SU-DHL-6 (cell line): ENCODE results near the gene GGT1.
"Not testable (repeated sequence)": the region's sequence is repeated elsewhere in the genome, so short reads cannot be mapped to it uniquely, and the experiment has no call there.

Experiments used
- CTCF ChIP-seq: fragments of 200-600 bp; sonication (generic); IDR thresholded peaks from one replicate; pipeline ENCODE4 v1.5.1; 2017; ENCODE audit warnings: antibody characterized with exemption, mild to moderate bottlenecking, low read length, moderate library complexity; ENCODE audit not compliant: insufficient read depth, poor library complexity, severe bottlenecking
- EZH2phosphoT487 ChIP-seq: fragments of 200-600 bp; sonication (generic), shearing (Covaris generic); conservative IDR thresholded peaks from 2 replicates; pipeline ENCODE4 v1.6.1; 2018; ENCODE audit warnings: mild to moderate bottlenecking, antibody characterized with exemption, low read length, moderate library complexity, mixed read lengths

- not testable (repeated sequence) for TF ChIP-seq CTCF, EZH2phosphoT487
These were observed 46.4 kb downstream of the GGT1 start for GRCh38 chr22:24649371-24649770.
